HAP-1 (cell line): ENCODE data around the gene CADM2.

Source experiments
- DNase-seq, 2 experiments: peaks; one replicate each; pipeline ENCODE4 v3.0.0-alpha.2; 2016 to 2020; ENCODE audit warnings: low spot score in 2 of 2
- H3K27me3 ChIP-seq: fragments of 250-450 bp; sonication (Bioruptor Pico); 2 replicates; pipeline ENCODE4 v1.5.1; 2020; ENCODE audit warnings: low read depth, mild to moderate bottlenecking, moderate library complexity
- H3K36me3 ChIP-seq: fragments of 250-450 bp; sonication (Bioruptor Pico); replicated peaks from 2 replicates; pipeline ENCODE4 v1.5.1; 2020; ENCODE audit warnings: mild to moderate bottlenecking
- H3K4me1 ChIP-seq: fragments of 250-450 bp; sonication (Bioruptor Pico); 2 replicates; pipeline ENCODE4 v1.5.1; 2020; ENCODE audit warnings: mild to moderate bottlenecking
- H3K4me3 ChIP-seq: fragments of 250-450 bp; sonication (Bioruptor Pico); 2 replicates; pipeline ENCODE4 v1.5.1; 2020; ENCODE audit warnings: mild to moderate bottlenecking, moderate library complexity
- H3K9me3 ChIP-seq: fragments of 250-450 bp; sonication (Bioruptor Pico); 2 replicates; pipeline ENCODE4 v1.5.1; 2020; ENCODE audit warnings: mild to moderate bottlenecking, moderate library complexity
- in situ Hi-C: fragments of 300-500 bp; cut with MboI; formaldehyde crosslinking; loops from 3 replicates; pipeline ENCODE4 v1.14.3; 2020; ENCODE audit warnings: low sequenced_read_pairs, inconsistent platforms, mixed read lengths

Gene CADM2

GRCh38 chr3:85508659-85509058 is 549.9 kb downstream of the CADM2 start:
- H3K36me3 ChIP-seq, result no peaks in the 10 kb centered on the region
- DNase-seq, result no peak
- no peaks in the 10 kb centered on the region for H3K9me3 ChIP-seq
- in situ Hi-C loops, result no loop called here
- peaks cover 5% of the 10 kb centered on the region for H3K4me1 ChIP-seq
- no peaks in the 10 kb centered on the region for H3K27me3 ChIP-seq
- H3K4me3 ChIP-seq, result no peak overlapping the region

DNA sequence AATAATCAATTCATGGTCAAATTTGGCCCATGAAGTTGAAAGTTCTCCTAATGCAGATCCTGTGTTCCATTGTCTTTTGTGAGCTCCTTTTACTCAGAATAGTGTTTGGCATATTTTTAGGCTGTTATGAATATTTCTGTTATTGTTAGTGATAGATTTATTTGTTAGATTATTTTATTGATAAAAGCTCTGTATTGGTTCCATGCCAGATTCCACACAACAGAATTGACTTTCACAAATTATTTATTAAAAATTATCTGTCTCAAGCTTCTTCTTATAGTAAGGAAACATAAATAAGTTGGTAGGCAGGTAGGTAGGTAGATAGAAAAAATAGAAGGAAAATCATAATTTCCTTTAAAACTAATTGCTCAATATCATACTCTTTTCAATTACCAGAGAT is 557.4 kb downstream of the CADM2 start:
- H3K4me1 ChIP-seq, result peaks cover 5% of the 10 kb centered on the region
- in situ Hi-C loops, result no loop called here
- no peak for DNase-seq
- no peak overlapping the region for H3K4me3 ChIP-seq
- no peaks in the 10 kb centered on the region for H3K9me3 ChIP-seq
- no peaks in the 10 kb centered on the region for H3K36me3 ChIP-seq
- H3K27me3 ChIP-seq, result no peaks in the 10 kb centered on the region

- H3K36me3 ChIP-seq, result no peaks in the 10 kb centered on the region
- no peak overlapping the region for H3K4me3 ChIP-seq
- no peaks in the 10 kb centered on the region for H3K27me3 ChIP-seq
- no peak for DNase-seq
- H3K9me3 ChIP-seq, result no peaks in the 10 kb centered on the region
- in situ Hi-C loops, result no loop called here
- H3K4me1 ChIP-seq, result peaks cover 7% of the 10 kb centered on the region
These were observed 565.3 kb downstream of the CADM2 start for GRCh38 chr3:85524104-85524503.

DNA sequence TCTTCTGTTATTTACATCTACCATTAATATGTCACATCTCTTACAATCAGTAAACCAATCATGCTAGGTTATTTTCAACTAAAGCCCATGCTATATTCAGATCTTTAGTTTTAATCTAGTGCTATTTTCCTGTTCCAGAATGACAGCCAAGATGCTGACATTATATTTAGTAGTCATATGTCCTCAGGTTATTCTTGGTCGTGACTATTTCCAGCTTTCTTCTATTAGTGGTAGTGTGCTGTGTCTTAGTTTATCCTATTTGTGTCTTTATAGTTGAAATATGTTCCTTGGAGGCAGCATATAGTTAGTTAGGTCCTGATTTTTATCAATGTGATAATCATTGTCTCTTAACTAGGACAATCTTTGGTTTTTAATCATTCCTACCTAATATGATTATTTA is 566.5 kb downstream of the CADM2 start:
- Histone ChIP-seq H3K4me3 (no peak overlapping the region), H3K9me3 (no peaks in the 10 kb centered on the region), H3K4me1 (peaks cover 7% of the 10 kb centered on the region), H3K36me3 (no peaks in the 10 kb centered on the region), H3K27me3 (no peaks in the 10 kb centered on the region)
- DNase-seq, result no peak
- in situ Hi-C loops, result no loop called here

DNA sequence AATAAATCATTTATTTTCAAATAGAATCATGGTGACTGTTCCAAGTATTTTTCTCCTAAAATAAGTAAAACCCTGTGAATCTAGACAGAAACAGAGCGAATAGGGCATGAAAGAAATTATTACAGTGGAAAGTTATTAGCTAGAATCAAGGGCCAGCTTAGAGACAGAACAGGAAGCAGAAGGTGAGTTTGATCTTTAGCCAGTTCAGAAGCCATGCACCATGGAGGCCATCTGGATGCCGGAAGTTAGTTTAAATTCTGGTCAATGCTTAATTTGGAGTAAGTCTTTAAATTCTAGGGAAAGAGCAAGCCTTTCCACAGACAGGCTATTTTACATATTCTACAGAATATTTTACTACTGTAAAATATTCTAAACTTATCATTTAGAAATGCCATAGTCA is 574.8 kb downstream of the CADM2 start:
- Histone ChIP-seq H3K4me3 (no peak overlapping the region), H3K9me3 (no peaks in the 10 kb centered on the region), H3K36me3 (no peaks in the 10 kb centered on the region), H3K27me3 (no peaks in the 10 kb centered on the region), H3K4me1 (peaks cover 6% of the 10 kb centered on the region; the same call in 1 of the 2 replicates)
- DNase-seq, result no peak
- in situ Hi-C loops, result no loop called here

- Histone ChIP-seq H3K27me3 (no peaks in the 10 kb centered on the region), H3K9me3 (no peaks in the 10 kb centered on the region), H3K4me1 (peaks cover 6% of the 10 kb centered on the region; the same call in 1 of the 2 replicates), H3K36me3 (no peaks in the 10 kb centered on the region), H3K4me3 (no peak overlapping the region)
- no peak for DNase-seq
- in situ Hi-C loops, result no loop called here
These were observed 576.7 kb downstream of the CADM2 start for GRCh38 chr3:85535517-85535916.

- in situ Hi-C loops, result no loop called here
- no peak overlapping the region for H3K4me3 ChIP-seq
- no peaks in the 10 kb centered on the region for H3K36me3 ChIP-seq
- no peaks in the 10 kb centered on the region for H3K9me3 ChIP-seq
- DNase-seq, result no peak
- H3K4me1 ChIP-seq, result peaks cover 5% of the 10 kb centered on the region; the same call in 1 of the 2 replicates
- no peaks in the 10 kb centered on the region for H3K27me3 ChIP-seq
These were observed 580.4 kb downstream of the CADM2 start for GRCh38 chr3:85539232-85539631.

- Histone ChIP-seq H3K4me3 (no peak overlapping the region), H3K36me3 (no peaks in the 10 kb centered on the region), H3K4me1 (no peaks in the 10 kb centered on the region), H3K27me3 (no peaks in the 10 kb centered on the region), H3K9me3 (no peaks in the 10 kb centered on the region)
- DNase-seq, result no peak
- in situ Hi-C loops, result loop anchor here (25.0 kb wide), 3 partner anchors 217 to 592 kb away; partner anchors contain the start of gene CADM2
These were observed 595.4 kb downstream of the CADM2 start for GRCh38 chr3:85554153-85554552.

GRCh38 chr3:85560088-85560785 is 601.4 kb downstream of the CADM2 start:
- H3K4me3 ChIP-seq, result no peak overlapping the region
- in situ Hi-C loops, result loop anchor here (25.0 kb wide), 3 partner anchors 223 to 598 kb away; partner anchors contain the start of gene CADM2
- no peak for DNase-seq
- H3K27me3 ChIP-seq, result no peaks in the 10 kb centered on the region
- H3K36me3 ChIP-seq, result no peaks in the 10 kb centered on the region
- H3K4me1 ChIP-seq, result no peaks in the 10 kb centered on the region
- no peaks in the 10 kb centered on the region for H3K9me3 ChIP-seq

GRCh38 chr3:85567071-85567676 is 608.4 kb downstream of the CADM2 start:
- peak; percentile 68 to 86 for DNase-seq
- no peaks in the 10 kb centered on the region; the same call in 1 of the 2 replicates for H3K4me1 ChIP-seq
- no peaks in the 10 kb centered on the region for H3K27me3 ChIP-seq
- in situ Hi-C loops, result loop anchor here (25.0 kb wide), 3 partner anchors 230 to 605 kb away; partner anchors contain the start of gene CADM2
- no peaks in the 10 kb centered on the region for H3K36me3 ChIP-seq
- no peak overlapping the region for H3K4me3 ChIP-seq
- H3K9me3 ChIP-seq, result no peaks in the 10 kb centered on the region

- Histone ChIP-seq H3K4me1 (no peaks in the 10 kb centered on the region; the same call in 1 of the 2 replicates), H3K4me3 (no peak overlapping the region), H3K27me3 (no peaks in the 10 kb centered on the region), H3K9me3 (no peaks in the 10 kb centered on the region), H3K36me3 (no peaks in the 10 kb centered on the region)
- DNase-seq, result no peak
- in situ Hi-C loops, result loop anchor here (25.0 kb wide), 3 partner anchors 234 to 609 kb away; partner anchors contain the start of gene CADM2
These were observed 612.0 kb downstream of the CADM2 start for GRCh38 chr3:85570819-85571218.

GRCh38 chr3:85571835-85572234 is 613.0 kb downstream of the CADM2 start:
- H3K4me1 ChIP-seq, result peaks cover 6% of the 10 kb centered on the region
- no peak for DNase-seq
- no peak overlapping the region for H3K4me3 ChIP-seq
- no peaks in the 10 kb centered on the region for H3K27me3 ChIP-seq
- no peaks in the 10 kb centered on the region for H3K9me3 ChIP-seq
- H3K36me3 ChIP-seq, result no peaks in the 10 kb centered on the region
- in situ Hi-C loops, result loop anchor here (25.0 kb wide), 3 partner anchors 235 to 610 kb away; partner anchors contain the start of gene CADM2

DNA sequence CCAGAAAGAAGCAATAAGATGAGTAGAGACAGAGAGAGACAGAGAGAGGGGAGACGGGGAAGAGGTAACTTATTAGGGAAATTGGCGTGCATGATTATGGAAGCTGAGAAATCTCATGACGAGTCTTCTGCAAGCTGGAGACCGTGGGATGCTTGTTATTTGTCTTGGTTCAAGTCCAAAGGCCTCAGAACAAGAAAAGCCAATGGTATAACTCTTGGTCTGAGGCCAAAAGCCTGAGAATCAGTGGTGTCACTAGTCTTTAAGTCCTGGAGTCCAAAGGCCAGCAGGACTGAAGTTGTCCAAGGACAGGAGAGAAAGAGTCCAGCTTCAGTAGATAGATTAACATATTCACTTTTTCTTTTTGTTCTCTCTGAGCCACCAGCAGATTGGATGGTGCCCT is 613.6 kb downstream of the CADM2 start:
- no peak for DNase-seq
- no peaks in the 10 kb centered on the region for H3K9me3 ChIP-seq
- H3K36me3 ChIP-seq, result no peaks in the 10 kb centered on the region
- peaks cover 9% of the 10 kb centered on the region for H3K4me1 ChIP-seq
- no peaks in the 10 kb centered on the region for H3K27me3 ChIP-seq
- no peak overlapping the region for H3K4me3 ChIP-seq
- in situ Hi-C loops, result loop anchor here (25.0 kb wide), 3 partner anchors 235 to 610 kb away; partner anchors contain the start of gene CADM2

DNA sequence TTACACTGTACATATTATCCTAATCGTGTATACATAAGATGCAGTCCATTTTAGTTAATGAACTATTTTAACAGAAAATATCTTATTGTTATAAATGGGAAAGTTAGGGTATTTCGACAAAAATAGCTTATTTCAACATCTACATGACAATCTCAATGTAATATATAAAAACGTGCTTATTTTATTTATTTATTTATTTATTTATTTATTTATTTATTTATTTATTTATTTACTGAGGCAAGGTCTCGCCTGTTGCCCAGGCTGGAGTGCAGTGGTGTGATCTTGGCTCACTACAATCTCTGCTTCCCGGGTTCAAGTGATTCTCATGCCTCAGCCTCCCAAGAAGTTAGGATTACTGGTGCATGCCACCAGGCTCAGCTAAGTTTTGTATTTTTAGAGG is 614.2 kb downstream of the CADM2 start:
- in situ Hi-C loops, result loop anchor here (25.0 kb wide), 3 partner anchors 236 to 611 kb away; partner anchors contain the start of gene CADM2
- H3K27me3 ChIP-seq, result no peaks in the 10 kb centered on the region
- DNase-seq, result no peak

More for the DNA sequence above, 614.2 kb downstream of the CADM2 start:
- no peak overlapping the region for H3K4me3 ChIP-seq
- H3K4me1 ChIP-seq, result peaks cover 9% of the 10 kb centered on the region
- no peaks in the 10 kb centered on the region for H3K9me3 ChIP-seq
- no peaks in the 10 kb centered on the region for H3K36me3 ChIP-seq
